Measurements from ENCODE around the gene TECR. TPM values are rescaled to one million over a fixed set of nuclear protein-coding genes. Genes with fewer than 3 reads are reported as not detected.

The TECR gene
- total RNA-seq, 2 experiments from 2014 or later, result 93.5 to 98.5 TPM

DNA sequence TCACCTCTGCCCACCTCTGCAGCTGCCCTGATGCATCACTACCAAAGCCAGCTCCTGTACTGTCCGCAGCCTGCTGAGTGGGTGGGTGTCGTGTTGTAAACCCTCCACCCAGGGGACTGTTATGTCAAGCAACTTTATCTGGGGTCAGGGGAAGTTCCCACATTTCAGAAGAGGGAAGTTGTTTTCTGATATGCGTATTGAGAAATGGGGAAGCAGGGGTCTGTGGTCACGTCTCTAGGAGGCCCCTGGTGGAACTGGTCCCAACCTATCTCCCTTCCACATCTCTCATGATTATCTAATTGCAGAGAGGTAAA lies 84.7 kb downstream of the TECR start:
- ChIA-PET CTCF (no interaction called here), POLR2A (no interaction called here)
- H3K4me1 Mint-ChIP-seq (ENCODE audit: low read depth), result peaks cover 4% of the 10 kb centered on the region
- intact Hi-C loops (cut with micrococcal nuclease), result no loop called here
- no peak for DNase-seq
- H3K27ac Mint-ChIP-seq, result no peak overlapping the region
- H3K36me3 Mint-ChIP-seq (ENCODE audit: low read depth), result no peaks in the 10 kb centered on the region
- no peak overlapping the region for H3K4me3 Mint-ChIP-seq
- ATAC-seq, result no peak
- H3K27me3 Mint-ChIP-seq, result peaks cover 4% of the 10 kb centered on the region
- peaks cover 3% of the 10 kb centered on the region for H3K9me3 Mint-ChIP-seq
- no peak for TF ChIP-seq CTCF (IDR thresholded peaks at IDR 0.05)

Small RNA genes lying within 50 kb of the gene (microRNA-seq; reads per million reads assigned to microRNA genes)
- not detected for gene MIR639 (ENCODE audit: borderline microRNAs expressed, borderline replicate concordance)

Other genes starting within 250 kb of the TECR start
- gene ADGRE5, start 148.2 kb upstream of the TECR start, total RNA-seq, result 100 to 1,000 TPM; 185 to 186 TPM
- gene DDX39A, start 110.3 kb upstream of the TECR start, total RNA-seq, result 100 to 1,000 TPM; 217 to 226 TPM
- gene PKN1, start 96.3 kb upstream of the TECR start, total RNA-seq, result 100 to 1,000 TPM; 172 to 192 TPM
- gene PTGER1, start 54.2 kb upstream of the TECR start, total RNA-seq, result under 1 TPM; 0.43 TPM
- 10 to 100 TPM; 17.3 to 19.6 TPM for gene GIPC1, start 33.5 kb upstream of the TECR start, total RNA-seq
- 10 to 100 TPM; 52.0 to 59.6 TPM for gene DNAJB1, start 11.2 kb upstream of the TECR start, total RNA-seq
- 100 to 1,000 TPM; 123 to 135 TPM for gene NDUFB7, start 42.5 kb downstream of the TECR start, total RNA-seq
- gene CLEC17A, start 53.5 kb downstream of the TECR start, total RNA-seq, result under 1 TPM; 0.60 to 0.83 TPM
- gene ADGRE3, start 145.2 kb downstream of the TECR start, total RNA-seq, result not detected
- 10 to 100 TPM; 12.2 to 14.0 TPM for gene ZNF333, start 160.5 kb downstream of the TECR start, total RNA-seq
- gene ADGRE2, start 249.0 kb downstream of the TECR start, total RNA-seq, result under 1 TPM; 0.43 to 0.83 TPM